ENCODE results near the gene TNRC18.

Gene TNRC18

DNA sequence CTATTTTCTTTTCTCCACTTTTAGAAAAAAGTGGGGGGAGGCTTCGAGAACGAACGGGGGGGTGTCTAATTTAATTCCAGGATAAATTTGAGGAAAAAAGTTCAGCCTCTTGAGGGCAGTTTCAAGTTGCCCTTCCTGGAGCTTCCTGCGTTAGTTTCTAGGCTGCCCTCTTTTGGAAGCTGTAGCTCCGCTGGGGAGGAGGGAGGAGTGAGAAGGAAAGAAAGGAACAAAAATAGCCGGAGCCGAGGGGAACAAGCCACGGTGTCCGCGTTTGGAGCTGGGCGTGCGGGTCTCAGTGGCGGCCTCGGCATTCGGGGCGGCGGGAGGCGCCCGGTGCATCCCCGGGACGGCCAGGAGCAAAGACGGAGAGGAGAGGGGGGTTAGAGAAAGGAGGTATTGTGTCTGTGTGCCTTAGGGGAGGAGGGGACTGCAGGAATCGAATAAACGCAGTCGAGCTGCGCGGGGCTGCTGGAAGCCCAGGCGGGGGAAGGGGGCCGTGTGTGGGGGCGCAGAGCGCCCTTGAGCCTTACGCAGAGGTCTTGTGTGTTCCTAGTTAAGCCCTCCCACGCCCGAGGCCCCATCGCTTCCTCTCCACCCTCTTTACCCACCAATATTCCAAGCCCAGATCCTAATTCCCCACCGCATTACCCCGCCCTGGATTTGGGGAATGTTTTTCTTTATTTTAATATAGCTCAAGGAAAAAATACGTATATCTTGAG is 2.0 kb upstream of the TNRC18 start:
- DNase-seq = peak; percentile 91

DNA sequence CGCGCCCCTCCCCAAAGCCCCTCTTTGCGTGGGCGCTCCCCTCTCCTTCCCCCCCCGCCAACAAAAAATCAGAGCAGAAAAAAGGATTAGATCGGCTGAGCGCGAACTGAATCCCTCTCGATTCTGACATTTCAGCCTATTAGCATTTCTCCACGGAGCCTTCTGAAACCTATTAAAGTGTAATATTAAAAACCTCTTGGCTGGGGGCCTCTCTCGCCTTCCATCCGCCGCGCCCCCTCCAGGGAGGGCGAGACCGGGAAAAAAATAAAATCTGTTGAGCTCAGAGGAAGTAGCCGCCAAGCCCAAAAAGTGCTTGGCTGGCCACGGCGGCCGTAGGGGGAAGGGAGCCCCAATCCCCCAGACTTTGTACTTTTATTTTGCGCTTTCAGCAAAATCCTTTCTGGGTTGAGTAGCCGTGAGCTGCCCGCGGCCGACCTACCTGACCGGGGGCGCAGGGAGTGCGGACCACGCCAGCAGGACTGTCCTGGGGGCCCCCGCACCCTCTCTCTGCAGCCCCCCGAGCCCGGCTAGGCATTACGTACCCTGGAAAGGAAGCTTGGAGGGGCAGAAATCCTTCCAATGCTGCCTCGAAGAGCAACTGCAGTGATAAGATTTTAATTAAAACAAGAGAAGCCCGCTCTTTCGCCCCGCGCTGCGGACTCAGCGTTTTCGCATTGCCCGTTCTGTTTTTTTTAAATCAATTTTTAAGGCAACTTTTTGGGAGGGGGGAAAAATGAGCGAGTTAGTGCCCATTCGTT is 1.3 kb upstream of the TNRC18 start:
- DNase-seq = peak; percentile 73

DNA sequence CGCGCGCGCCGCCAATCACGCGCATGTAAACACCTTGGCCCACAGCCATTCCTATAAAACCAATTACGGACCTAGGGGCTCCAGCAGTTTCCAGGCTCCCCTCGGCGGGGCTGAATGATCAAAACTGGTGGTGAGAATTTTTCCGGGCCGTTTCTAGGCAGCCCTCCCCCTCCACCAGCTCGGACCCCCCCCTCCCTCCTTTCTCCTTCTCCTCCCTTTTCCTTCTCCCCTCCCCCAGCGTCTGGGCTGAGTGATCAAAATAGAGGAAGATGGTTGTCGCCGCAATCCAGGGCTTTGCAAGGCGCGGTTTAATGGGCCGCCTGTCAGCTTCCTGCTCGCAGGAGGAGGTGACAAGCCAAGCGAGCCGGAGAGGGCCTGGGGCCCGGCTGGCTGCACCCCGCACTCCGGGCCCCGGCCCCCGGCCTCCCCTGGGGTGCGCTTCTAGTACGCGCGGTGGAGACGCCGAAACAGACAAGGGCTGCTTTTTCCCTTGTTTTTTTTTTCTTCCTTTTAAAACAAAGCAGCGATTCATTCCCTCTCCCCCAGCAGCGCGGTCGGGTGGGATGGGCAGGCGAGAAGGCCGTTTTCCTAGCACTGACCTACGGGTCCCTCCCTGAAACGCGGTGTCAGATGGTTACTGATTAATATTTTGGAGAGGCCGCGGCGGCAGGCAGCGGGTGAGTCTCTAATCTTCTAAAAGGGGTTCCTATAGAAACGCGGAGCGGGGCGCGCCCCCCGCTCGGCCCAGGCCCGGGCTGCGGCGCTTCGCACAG is 528 bp upstream of the TNRC18 start:
- peak; percentile 98 for DNase-seq

DNA sequence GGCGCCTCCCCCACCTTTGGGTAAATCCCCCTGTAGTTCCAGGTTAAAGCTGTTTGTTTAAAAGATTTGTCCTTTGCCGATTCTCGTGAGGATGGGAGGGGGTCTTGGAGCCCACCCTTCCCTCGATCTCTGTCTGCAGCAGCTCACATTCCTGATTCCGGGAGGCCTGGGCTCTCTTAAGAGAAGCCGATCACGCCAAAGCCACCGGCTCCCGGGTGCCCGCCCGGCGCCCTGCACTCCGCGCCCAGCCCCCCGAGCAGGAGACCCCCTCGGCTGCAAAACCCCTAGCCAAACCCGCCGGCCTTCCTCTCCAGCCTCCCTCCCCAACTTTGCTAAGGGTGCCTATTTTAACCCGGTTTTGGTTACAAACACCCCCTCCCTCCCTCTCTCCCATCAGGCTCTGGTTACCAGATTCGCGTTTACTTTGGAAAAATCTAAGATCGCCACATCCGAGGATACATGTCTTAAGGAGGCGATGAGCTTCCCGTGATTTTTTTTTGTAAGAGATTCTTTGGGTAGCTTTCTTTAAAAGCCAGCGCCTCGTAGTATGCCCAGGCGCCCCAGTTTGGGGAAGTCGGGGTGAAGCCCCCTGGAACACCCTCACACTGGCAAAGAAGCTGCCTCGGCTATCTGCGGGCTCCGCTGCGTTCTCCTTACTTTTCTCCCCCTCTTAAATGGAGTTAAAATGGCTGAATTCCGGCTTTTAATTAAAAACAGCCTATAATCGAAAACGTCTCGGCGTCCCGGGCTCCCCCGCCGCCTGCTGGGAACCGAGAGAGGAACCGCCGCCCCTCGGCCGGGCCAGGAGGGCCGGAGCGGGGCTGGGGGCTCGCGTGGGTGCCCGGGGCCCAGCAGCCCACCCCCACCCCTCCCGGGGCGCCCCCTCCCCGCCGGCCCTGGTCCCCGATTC is 983 bp downstream of the TNRC18 start:
- no peak for DNase-seq

DNA sequence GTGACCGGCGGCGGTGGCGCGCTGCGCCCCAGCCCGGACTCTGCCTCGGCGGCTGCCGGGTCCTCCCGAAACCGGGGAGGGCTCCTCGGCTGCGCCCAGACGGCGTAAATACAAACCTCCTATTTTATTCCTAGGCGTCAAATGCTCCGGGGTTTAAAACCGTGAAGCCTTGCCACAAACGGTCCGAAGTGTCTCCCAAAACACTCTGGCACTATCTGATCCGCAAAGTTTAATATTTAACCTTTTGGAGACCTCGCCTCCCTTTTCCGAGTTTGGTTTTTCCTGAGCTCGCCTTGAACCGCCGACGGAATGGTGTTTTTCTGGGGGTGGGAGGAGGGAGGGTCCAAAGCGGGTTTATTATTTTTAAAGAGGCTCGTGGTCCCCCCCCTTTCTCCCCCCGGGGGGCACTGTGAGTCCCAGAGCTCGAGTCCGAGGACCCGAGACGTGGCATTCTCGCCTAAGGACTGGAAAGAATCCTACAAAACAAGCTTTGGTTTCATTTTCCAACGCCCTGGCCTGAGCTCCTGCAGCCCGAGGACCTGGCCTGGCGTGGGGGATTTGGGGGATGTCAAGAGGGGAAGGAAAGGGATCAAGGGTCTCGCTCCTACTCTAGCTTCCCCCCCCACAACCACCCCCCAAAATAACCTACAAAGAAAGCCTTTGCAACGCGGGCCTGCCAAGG is 1.8 kb downstream of the TNRC18 start:
- no peak for DNase-seq

DNA sequence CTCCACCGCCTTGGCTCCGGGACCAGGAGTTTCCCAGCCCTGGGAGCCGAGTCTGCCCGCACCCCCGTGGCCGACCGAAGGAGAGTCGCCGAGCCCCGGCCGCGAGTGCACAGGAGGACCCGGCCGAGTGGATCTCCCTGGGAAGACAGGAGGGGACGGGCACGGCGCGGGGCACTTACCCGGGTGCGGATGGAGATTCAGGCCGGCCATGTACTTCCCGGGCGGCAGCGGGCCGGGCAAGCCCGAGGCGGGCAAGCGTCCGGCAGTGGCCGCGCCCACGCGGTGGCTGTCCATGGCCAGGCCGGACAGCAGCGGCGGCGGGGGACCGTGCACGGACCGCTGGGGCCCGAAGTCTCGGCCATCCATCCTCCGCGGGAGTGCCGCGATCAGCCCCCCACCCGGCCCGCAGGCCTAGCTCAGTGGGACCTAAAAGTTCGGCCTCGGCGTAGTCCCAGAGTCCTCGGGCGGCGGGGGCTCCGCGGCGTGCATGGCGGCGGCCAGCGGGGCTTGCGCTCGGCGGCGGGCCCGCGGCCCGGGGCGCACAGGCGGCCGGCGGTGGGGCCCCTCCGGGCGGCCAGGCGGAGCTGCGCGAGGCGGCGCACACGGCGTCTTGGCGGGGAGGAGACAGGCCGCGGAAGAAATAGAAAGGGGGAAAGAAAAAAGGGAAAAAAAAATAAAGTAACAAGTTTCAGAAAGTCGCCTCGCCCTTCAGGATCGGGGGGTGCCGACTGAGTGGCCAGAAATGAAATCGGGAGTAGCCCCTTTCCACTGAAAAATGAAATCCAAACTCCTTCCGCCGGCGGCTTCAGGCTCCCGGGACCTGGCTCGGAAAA is 2.5 kb downstream of the TNRC18 start:
- DNase-seq = no peak

DNA sequence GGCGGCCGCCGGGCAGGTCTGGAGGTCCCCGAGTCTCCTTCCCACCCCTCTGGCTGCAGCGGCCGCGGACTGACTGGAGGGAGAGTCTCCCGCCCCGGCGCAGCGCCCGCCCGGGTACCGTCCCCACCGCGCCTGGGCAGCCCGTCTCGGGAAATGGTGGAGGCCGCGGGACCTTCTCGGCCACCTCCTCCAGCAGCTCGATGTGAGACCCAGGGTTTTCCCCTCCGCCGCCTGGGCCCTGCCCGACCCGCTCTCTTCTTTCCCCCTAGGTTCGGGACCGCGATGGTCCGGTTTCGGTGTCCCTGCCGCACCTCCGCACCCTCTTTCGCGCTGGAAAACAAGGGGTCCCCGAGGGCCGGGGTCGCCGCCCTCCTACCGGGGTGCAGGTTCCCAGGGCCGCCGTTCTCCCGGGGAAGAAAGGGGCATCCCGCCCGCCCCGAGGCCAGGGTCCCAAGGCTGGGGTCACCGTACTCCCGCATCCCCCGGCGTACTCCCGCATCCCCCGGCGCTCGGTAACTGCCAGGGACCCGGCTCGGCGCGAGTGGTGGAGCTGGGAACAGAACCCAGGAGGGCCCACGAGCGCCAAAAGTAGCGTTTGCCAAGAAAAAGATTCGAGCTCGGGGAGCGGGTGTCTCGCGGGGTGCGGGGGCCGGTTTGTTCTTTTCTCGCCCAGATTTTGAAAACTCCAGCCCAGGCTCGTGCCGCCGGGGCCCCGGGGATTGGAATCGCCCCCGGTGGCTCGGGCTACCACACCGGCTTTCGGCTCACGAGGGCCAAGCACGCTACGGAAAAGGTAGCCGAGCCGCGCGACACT is 3.4 kb downstream of the TNRC18 start:
- no peak for DNase-seq

DNA sequence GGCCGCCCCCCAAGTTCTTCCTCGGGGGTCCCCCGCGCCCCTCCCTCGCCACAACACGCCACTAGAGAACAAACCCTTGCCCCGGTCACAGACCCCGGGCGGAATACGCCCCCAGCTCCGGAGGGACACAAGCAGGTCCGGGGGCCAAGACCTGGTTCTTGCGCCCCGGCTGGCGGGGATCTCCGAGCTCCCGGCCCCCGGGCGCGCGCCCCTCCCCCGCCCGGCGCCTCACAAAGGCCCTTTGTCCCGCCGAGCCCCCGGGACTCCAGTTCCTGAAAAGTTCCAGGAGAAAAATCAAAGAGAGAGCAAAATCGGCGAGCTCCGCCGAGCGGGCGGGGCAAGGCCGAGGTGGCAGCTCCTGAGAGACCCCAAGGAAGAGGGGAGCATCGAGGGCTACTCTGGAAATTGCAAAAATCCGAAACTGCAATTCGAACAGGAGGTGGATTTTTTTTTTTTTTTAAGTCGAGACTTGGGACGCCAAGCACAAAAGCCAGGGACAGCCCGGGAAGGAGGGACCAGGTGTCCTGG is 4.0 kb downstream of the TNRC18 start:
- no peak for DNase-seq

DNA sequence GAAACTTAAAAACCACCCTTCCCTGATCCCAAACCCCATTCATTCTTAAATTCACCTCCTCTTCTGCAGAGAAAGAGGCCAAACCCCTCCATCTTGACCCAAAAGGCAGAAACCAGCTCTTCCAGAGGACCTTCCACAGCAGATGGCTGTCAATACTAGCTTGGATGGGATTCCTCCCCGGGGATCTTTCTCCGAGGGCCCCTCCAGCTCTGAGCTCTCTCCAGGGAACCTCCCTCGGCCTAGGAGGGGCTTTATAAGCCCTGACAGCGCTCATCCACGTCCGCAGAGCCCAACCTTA is 5.4 kb downstream of the TNRC18 start:
- no peak for DNase-seq

DNA sequence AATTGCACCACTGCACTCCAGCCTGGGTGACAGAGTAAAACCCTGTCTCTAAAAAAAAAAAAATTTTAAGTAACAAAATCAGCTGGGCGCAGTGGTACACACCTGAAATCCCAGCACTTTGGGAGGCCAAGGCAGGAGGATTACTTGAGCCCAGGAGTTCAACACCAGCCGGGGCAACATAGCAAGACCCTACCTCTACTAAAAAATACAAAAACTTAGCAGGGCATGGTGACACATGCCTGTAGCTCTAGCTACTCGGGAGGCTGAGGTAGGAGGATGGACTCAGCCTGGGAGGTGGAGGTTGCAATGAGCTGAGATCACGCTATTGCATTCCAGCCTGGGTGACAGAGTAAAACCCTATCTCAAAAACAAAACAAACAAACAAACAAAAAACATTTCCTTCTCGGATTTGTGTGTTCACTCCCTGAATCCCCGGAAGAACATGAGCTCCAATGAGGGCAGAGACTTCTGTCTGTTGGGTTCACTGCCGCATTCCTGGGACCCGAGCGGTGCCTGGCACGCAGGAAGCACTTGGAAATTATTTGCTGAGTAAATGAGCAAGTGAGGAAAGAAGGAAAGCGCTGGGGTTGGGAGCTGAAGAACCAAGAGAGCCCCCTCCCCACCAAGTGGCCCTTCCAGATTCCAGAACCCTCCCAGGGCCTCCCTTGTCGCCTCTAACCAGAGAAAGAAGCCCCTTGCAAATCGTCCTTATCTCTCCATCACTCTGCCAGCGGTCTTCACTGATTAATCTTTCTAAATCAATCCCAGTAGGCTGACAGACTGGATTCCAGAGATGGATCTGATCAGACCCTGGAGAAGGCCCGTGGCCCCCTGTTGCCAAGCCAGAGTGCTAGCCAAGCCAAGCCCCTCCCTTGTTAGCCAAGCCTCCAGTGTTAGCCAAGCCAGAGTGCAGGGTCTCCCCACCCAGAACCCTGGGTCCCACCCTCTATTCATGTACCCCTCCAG is 6.2 kb downstream of the TNRC18 start:
- no peak for DNase-seq

DNA sequence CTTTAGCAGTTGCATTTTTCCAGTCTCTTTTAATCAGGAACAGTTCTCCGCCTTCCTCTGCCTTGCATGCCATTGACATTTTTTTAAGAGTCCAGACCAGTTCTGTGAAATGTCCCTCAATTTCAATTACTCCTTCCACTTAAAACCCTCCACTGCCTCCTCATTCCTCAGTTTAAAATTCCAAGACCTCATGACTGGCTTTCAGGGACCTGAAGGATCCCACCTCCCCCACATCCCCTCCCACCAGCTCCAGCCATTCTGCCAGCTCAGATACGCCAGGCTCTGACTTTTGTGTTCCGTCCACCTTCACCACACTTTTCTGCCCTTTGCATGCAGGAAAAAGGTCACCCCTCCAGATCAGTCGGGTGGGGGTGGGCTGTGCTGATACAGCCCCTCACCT is 8.7 kb downstream of the TNRC18 start:
- no peak for DNase-seq

DNA sequence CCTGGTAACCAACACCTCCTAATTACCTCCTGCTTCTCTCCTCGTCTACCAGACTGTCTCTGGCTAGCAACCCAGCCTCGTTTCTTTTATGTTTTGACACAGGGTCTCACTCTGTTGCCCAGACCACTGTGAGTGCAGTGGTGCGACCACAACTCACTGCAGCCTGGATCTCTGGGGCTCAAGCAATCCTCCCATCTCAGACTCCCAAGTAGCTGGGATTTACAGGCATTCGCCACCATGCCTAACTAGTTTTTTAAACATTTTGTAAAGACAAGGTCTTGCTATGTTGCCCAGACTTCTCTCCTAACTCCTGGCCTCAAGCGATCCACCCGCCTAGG is 10.2 kb downstream of the TNRC18 start:
- DNase-seq = no peak

DNA sequence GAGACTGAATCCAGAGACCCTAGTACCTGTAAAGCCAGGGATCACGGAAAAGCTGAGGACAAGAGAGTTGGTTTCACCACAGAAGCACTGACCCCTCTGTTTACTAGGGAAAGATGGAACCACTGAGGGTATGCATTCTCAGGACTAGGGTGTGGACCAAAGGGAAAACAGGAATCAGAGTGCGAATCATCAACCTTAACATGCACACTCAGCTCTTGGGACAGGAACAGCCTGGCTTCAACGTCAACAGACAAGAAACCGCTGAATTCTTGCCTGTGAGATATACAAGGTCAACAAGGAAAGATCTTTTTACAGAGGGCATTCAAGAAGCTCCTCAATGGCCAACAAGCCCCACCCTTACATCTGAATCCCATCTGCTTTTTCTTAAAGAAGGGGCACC is 14.9 kb downstream of the TNRC18 start:
- DNase-seq = no peak

DNA sequence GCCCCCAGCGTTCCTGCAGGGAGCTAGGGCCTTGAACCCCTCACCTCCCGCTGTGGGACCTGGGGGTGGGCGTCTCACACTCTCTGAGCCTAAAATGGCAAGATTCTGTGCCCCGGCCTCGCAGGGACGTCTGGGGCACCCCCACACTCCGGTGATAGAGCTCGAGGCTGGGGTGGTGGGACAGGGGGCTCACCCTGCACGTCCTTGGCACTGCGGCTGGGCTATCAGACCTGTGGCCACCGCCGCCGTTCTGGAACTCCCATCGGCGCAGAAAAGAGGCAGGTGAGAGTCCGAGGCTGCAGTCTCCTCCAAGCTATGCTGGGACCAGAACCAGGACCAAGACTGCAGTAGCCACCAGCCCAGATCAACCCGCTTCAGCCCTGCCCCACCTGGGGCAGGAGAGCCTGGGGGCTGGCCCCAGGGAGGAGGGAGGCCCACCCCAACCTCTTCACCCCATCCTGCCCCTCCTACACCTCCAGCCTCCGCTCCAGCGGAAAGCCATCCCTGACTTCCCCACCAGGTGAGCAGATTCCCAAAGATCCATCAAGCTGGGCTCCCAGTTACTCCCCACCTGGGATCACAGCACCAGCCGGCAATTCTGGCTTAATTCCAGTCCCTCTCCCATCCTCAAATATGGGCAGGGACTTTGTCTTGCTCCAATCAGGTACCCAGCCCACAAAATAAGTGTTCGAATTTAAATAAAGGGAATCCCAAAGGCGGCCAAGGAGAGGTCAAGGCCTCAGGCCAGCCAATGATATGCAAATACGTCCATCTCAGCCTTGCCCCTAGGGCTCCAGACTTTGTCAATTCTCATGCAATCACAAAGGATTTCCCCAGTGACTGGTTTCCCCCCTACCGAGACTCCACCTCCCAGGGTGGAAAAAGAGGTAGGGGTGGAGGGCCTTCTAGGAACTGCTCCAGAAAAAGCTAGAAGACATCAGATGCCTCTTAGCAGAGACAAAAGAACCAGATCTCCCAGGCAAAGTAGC is 16.4 kb downstream of the TNRC18 start:
- DNase-seq = no peak

DNA sequence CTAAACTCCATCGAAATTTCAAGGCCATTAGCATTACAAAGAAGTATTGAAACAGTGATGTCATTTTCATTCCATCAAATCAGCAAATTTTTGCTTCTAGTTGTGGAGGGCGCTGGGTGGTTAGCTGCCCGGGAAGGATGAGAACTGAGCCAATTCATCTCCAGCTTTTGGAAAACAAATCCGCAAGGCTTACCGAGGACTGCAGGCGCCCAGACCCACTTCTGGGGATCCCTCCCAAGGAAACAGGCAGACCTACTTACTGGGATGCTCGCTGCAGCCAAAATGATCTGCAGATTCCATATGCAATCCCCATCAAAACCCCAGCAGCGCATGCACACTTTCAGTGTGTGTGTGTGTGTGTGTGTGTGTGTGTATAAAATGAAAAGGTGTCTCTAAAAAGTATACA is 19.2 kb downstream of the TNRC18 start:
- no peak for DNase-seq

DNA sequence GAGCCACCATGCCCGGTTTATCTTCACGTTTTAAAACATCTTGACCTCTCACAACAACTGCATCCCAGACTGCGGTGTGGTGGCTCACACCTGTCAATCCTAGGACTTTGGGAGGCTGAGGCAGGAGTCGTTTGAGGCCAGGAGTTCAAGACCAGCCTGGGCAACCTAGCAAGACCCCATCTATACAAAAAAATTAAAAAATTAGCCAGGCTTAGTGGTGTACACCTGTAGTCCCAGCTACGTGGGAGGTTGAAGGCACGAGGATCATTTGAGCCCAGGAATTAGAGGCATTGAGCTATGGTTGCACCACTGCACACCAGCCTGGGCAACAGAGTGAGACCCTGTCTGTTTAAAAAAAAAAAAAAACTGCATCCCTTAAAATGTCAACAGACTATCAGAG is 20.2 kb downstream of the TNRC18 start:
- no peak for DNase-seq

DNA sequence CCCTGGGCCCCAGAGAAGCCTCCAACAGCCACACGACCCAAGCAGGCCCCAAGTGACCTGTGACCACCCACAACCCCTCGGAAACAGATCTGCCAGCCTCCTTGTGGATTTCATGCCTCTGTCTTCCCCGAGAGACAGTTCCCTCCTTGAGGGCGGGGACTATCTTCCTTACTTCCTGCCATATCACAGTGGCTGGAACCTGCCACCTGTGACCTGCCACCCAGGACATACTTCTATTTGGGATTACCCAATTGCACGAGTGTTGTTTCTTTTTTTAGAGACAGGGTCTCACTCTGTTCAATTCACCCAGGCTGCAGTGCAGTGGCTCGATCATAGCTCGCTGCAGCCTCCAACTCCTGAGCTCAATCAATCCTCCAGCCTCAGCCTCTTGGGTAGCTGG is 25.9 kb downstream of the TNRC18 start:
- no peak for DNase-seq

Data from DMS 273 treated with DMSO at 0.1 percent for 48 hours (cell line).